NCI-H187 (cell line): ENCODE results near the gene CREB5.

ENCODE experiments used
- DNase-seq, 2 experiments: peaks; one replicate each; lab custom pipeline; 2025; lab: John Stamatoyannopoulos, UW

The CREB5 gene

DNA sequence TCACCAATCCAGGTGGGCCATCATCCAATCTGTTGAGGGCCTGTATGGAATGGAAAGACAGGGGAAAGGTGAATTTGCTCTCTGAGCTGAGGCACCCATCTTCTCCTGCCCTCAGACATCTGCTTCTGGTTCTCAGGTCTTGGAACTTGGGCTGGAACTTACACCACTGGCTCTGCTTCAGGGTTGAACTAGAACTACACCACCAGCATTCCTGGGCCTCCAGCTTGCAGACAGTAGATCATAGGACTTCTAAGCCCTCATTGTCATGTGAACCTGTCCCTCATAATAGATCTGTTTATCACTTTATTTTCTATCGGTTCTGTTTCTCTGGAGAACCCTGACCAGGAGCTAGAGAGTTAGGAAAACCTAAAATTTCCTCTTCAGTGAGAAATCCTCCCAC lies 233.5 kb downstream of the CREB5 start:
- no peak for DNase-seq

- no peak for DNase-seq
Observed at GRCh38 chr7:28646376-28647075, 234.2 kb downstream of the CREB5 start.

GRCh38 chr7:28647076-28647421 lies 234.7 kb downstream of the CREB5 start:
- no peak for DNase-seq

GRCh38 chr7:28649189-28649588 lies 236.9 kb downstream of the CREB5 start:
- no peak for DNase-seq

GRCh38 chr7:28649811-28650210 lies 237.5 kb downstream of the CREB5 start:
- DNase-seq: no peak

GRCh38 chr7:28654110-28654509 lies 241.8 kb downstream of the CREB5 start:
- DNase-seq: peak in 1 of 2 experiments; percentile 15

- DNase-seq: no peak
Observed at GRCh38 chr7:28656529-28656928, 244.2 kb downstream of the CREB5 start.

DNA sequence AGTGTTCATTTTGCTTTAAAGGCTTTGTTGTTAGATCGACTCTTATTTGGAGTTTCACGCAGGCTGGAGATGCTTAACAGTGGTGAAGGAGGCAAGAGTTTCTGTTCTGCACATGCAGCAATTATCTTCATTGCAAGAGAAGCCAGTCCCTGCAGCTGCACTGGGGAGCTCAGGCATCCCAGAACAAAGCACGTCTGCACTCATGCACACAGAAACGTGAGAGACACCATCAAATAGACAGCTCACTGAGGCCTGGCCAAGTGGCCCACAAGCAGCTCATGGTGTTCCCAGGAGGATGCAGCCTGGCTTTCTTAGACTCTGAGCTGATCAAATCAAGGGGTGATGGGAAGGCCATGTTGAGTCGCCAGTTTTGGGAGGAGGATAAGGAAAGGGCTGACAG lies 246.1 kb downstream of the CREB5 start:
- no peak for DNase-seq

- DNase-seq: no peak
Observed at GRCh38 chr7:28660132-28660531, 247.8 kb downstream of the CREB5 start.

DNA sequence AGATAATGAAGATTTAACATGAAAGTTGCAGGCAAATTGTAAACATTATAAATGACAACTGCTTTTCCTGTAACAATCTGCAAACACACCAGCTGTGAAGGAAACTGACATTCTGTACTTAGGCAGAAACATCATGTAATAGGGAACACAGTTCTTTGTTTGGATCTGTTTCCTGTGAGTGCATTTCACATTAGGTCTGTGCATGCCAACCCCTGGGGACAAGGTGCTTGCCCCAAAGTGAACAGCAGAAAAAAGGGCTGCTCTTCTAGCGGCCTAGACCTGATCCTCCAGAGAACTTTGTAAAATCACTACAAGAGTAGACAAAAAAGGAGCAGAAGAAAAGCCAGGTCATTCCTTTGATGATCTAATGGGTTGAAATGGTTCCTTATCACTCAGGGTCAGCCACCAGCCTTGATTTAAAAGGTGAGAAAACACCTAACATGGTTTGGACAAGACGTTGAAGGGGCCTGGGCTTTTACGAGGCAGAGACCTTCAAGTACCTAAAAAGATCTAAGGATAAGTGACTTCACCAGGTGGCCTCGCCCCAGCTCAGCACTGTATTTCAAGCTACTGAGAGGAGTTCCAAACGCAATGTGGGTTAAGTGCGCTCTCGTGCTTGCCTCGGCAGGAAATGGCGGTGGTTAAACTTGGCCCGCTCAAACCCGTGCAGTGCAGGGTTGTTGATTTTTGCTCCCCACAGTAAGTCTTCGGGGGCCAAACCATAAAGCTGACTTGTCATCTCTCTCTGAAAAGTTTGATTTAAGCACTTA lies 249.7 kb downstream of the CREB5 start:
- DNase-seq: no peak

DNA sequence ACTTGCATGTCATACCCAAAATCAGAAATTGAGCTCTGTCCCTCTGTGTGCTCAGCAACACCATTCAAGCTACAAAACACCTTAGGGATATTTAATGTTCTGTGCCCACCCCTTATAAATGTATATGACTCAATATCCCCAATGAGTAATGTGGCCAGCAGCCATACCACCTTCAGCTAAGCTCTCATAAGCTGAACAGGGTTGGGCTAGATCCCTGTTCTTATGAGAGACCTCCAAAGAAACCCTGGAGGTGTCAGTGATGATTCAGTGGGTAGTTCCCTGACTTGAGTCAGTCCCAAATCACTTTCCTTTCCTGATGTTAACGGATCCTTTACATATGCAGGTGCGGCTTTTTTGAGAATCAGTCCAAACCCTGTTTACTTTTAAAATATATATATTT lies 253.8 kb downstream of the CREB5 start:
- DNase-seq: no peak

DNA sequence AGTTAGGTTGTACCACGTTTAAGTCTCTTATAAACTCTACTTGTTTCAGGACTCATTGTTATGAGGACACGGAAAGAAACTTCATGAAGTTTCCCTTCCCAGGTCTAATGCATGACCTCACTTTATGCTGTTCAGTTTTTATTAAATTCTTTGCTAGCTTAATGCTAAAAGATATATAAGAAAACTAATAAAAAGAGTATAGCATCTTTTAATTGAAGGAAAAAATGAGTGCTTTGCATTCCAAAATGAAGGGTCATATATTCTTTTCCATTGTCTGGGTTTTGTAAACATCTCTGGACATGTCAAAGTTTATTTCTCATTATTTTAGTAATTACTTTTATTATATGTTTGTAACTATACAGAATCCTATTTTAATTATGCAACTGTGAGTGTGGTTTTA lies 255.8 kb downstream of the CREB5 start:
- DNase-seq: no peak

DNA sequence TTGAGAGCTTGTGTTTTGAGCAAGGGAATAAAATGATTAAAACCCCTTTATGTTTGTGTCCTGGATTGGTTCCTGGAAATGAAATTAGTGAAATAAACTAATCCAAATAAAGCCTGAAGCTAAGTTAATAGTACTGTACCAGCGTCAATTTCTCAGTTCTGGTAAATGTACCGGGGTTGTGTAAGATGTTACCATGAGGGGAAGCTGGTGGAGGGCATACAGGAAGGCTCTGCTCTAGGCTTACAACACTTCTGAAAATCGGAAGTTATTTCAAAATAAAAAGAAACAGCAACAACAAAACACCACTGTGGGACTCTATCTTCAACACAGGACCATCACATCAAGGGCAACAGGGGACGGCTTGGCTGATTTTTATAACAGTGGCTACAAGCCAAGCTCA lies 257.0 kb downstream of the CREB5 start:
- DNase-seq: no peak

- no peak for DNase-seq
Observed at GRCh38 chr7:28671526-28671925, 259.2 kb downstream of the CREB5 start.

GRCh38 chr7:28672397-28672797 lies 260.1 kb downstream of the CREB5 start:
- no peak for DNase-seq

DNA sequence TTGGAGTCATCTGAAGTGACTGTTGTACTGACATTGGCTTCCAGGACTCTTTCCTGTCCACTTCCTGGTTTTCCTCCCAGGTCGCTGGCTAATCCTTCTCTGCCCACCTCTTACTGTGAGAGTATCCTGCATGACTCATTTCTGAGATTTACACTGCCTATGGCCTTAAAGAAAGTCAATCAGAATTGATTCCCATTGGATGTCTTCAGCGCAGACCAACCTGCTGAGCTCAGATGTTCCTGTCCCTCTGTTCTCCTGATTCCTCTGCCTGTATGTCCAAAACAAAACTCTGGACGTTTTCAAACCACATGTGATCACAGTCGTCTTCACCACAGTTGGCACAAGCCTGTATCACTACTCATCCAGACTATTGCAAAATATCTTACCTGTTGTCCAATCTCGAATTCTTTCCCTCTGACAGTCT lies 262.1 kb downstream of the CREB5 start:
- no peak for DNase-seq

DNA sequence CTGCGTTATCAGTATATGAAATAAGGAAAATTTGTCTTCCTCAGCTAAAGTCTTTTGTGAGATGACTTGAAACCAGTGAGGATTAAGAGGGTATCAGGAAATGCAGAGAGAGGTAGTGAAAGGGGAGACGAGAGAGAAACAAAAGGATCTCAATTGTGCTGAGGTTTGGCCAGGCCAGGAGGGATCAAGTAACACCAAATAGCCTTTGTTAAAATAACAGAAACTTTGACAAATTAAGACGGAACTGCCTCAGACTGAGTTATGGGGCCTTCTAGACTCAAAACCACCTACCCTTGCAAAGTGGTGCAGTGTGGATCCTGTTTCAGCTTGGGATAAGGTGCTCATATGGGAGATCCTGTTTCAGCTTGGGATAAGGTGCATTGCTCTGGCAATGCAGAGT lies 263.1 kb downstream of the CREB5 start:
- DNase-seq: no peak

DNA sequence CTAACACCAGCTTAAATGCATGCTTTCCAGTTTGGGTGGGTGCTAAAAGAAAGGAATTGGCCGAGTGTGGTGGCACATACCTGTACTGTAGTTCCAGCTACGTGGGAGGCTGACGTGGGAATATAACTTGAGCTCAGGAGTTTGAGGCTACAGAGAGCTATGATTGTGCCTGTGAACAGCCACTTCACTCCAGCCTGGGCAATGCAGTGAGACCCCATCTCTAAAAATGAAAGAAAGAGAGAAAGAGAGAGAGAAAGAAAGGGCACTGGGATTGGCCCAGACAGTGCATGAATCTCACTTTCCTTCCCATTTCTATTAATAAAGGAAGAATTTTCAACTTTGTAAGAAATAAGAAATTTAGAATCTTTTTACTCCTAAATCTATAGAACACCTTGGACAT lies 265.4 kb downstream of the CREB5 start:
- no peak for DNase-seq

- no peak for DNase-seq
Observed at GRCh38 chr7:28678431-28678965, 266.2 kb downstream of the CREB5 start.

- no peak for DNase-seq
Observed at GRCh38 chr7:28681693-28682310, 269.5 kb downstream of the CREB5 start.

GRCh38 chr7:28682801-28683200 lies 270.5 kb downstream of the CREB5 start:
- no peak for DNase-seq

DNA sequence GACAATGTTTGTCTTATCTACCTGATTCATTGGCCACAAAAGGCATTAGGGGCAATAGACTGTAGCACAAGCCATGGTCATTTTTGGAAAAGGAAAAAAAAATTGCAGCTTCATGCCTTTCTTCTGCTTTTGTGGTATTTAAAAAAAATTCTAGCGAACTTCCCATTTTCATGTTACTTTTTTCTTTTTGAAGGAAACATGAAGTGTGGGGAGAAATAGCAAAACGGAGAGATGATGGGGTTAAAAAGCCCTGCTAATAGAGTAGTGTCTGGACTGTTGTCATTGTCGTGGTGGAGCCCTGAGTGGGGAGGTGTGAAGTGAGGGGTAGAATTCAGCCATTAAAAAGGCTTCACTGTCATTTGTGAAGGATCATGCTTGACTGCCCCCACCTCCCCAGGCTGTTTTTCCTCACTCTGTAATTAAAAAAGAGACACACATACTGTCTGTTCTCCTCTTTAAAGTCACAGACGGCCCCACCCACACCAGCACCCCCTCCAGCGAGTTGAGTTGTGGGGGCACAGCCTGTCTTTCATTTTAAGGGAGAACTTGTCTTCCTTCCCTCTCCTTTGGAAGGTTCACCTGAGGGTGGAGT lies 272.4 kb downstream of the CREB5 start:
- DNase-seq: no peak

DNA sequence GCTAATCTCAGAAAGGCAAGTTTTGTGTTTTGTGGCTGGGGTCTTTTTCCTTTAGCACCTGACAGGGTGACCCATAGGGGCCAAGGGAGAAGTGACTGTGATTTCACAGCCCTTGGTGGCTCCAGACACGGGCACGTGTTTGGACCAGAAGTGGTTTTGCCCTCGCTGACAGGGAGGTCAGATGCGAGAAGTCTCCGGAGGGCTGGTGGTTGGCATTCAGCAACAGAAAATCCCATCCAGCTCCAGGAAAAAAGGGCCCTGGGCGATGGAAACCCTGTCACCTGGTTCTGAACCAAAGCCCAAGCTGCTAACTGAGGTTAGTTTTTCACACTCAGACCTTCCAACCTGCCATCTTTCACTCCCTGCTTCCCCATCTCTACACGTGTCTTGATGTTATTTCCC lies 272.9 kb downstream of the CREB5 start:
- DNase-seq: no peak
